Activated CD4-positive, alpha-beta T cell treated with anti-CD3 and anti-CD28 coated beads for 36 hours (primary cell): ENCODE results near the gene MYLIP. TPM values are rescaled to one million over a fixed set of nuclear protein-coding genes. Genes with fewer than 3 reads are reported as not detected.

Experiments
- ATAC-seq: fragments of 200-7000 bp; cut with Tn5 transposase; one replicate; pipeline ENCODE4 v1.10.0; 2021; ENCODE audit warnings: mild to moderate bottlenecking, moderate library complexity
- CTCF ChIA-PET: fragments of 350-600 bp; sonication (Branson Sonifier 250); formaldehyde crosslinking; loops from one replicate; lab custom pipeline; 2021; ENCODE audit warnings: antibody characterized with exemption; lab: Charles Lee
- POLR2A ChIA-PET: fragments of 350-600 bp; sonication (Branson Sonifier 250); formaldehyde crosslinking; loops from one replicate; lab custom pipeline; 2021; ENCODE audit warnings: antibody characterized with exemption, inconsistent platforms; lab: Charles Lee
- DNase-seq: peaks from one replicate; pipeline ENCODE4 v3.0.0-alpha.2; 2020
- H3K27ac Mint-ChIP-seq: one replicate; pipeline ENCODE4 v1.8.0; 2021; ENCODE audit warnings: mixed read lengths
- H3K27me3 Mint-ChIP-seq: one replicate; pipeline ENCODE4 v1.8.0; 2021; ENCODE audit warnings: mixed read lengths
- H3K36me3 Mint-ChIP-seq: one replicate; pipeline ENCODE4 v1.8.0; 2021; ENCODE audit warnings: low read depth, mixed read lengths
- H3K4me1 Mint-ChIP-seq: one replicate; pipeline ENCODE4 v1.8.0; 2021; ENCODE audit warnings: mixed read lengths
- H3K4me3 Mint-ChIP-seq: one replicate; pipeline ENCODE4 v1.8.0; 2021; ENCODE audit warnings: mild to moderate bottlenecking, moderate library complexity, mixed read lengths
- H3K9me3 Mint-ChIP-seq: one replicate; pipeline ENCODE4 v1.8.0; 2021; ENCODE audit warnings: low read depth, mixed read lengths
- intact Hi-C, 2 experiments: fragments of 100-400 bp; cut with DNase I in 1 of 2; cut with micrococcal nuclease in 1 of 2; formaldehyde crosslinking; loops; one replicate each; pipeline versions ENCODE4 v1.14.2 to v1.15.1; 2022 to 2024; cut with DNase I, micrococcal nuclease
- total RNA-seq, 2 experiments: library from RNA; stranded (reverse); gene quantifications; one replicate each; pipeline ENCODE4 v1.2.3, GENCODE V29; 2021

MYLIP gene
- total RNA-seq, 2 experiments from 2014 or later, result 9.2 to 10.6 TPM

DNA sequence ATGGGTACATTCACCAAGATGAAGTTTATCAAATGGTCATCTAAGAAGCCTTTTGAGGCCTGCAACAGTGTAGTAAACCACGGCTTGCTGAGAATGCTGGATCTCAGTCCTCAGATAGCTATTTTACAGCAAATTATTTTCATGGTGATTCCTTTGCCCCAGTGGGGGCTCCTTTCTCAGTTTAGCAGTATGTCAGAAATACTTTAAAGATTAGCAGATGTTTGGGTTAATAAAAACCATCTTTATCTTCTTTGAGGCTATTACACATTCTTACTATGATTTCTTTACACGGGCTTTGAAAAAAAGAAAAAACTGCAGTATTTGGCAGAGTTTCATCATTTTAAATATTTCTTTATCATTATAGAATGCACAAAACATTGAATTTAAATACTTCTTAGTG, 10.7 kb downstream of the MYLIP start:
- Mint-ChIP-seq H3K27me3 (no peaks in the 10 kb centered on the region), H3K36me3 (peaks cover 61% of the 10 kb centered on the region), H3K27ac (no peak overlapping the region), H3K9me3 (no peaks in the 10 kb centered on the region), H3K4me1 (peaks cover 63% of the 10 kb centered on the region), H3K4me3 (no peak overlapping the region)
- CTCF ChIA-PET, result interaction anchor here (0.7 kb wide), 1 partner anchor 448 kb away, joined by 3 read pairs; no protein-coding TSS in a partner anchor
- no peak for ATAC-seq
- intact Hi-C loops, result loop anchor here in 1 of 2 experiments (5.0 to 10.0 kb wide), 3 partner anchors 183 to 555 kb away; no protein-coding TSS in a partner anchor
- POLR2A ChIA-PET, result interaction anchor here (0.6 to 2.2 kb wide), 3 partner anchors 10 to 1245 kb away, joined by 3 to 9 read pairs (median 6); partner anchors contain the start of gene MYLIP
- DNase-seq, result no peak

GRCh38 chr6:16140607-16141006, 11.7 kb downstream of the MYLIP start:
- intact Hi-C loops, result no loop called here
- Mint-ChIP-seq H3K4me3 (no peak overlapping the region), H3K27ac (peak overlapping the region; percentile 58), H3K4me1 (peaks cover 55% of the 10 kb centered on the region), H3K27me3 (no peaks in the 10 kb centered on the region), H3K9me3 (no peaks in the 10 kb centered on the region), H3K36me3 (peaks cover 67% of the 10 kb centered on the region)
- DNase-seq, result no peak
- ATAC-seq, result no peak
- ChIA-PET CTCF (interaction anchor here (0.7 kb wide), 1 partner anchor 12 kb away, joined by 3 read pairs; the partner anchor contains the start of gene MYLIP), POLR2A (no interaction called here)

- no peak overlapping the region for H3K4me3 Mint-ChIP-seq
- no peak for ATAC-seq
- peaks cover 47% of the 10 kb centered on the region for H3K4me1 Mint-ChIP-seq
- no peaks in the 10 kb centered on the region for H3K27me3 Mint-ChIP-seq
- CTCF ChIA-PET, result interaction anchor here (0.8 kb wide), 1 partner anchor 64 kb away, joined by 4 read pairs; no protein-coding TSS in a partner anchor
- POLR2A ChIA-PET, result interaction anchor here (0.6 kb wide), 1 partner anchor 347 kb away, joined by 3 read pairs; no protein-coding TSS in a partner anchor
- DNase-seq, result no peak
- intact Hi-C loops, result no loop called here
- H3K9me3 Mint-ChIP-seq, result no peaks in the 10 kb centered on the region
- H3K36me3 Mint-ChIP-seq, result peaks cover 69% of the 10 kb centered on the region
- H3K27ac Mint-ChIP-seq, result no peak overlapping the region
Observed at GRCh38 chr6:16141514-16141913, 12.6 kb downstream of the MYLIP start.

GRCh38 chr6:16145038-16145437, 16.2 kb downstream of the MYLIP start:
- Mint-ChIP-seq H3K27me3 (no peaks in the 10 kb centered on the region), H3K36me3 (peaks cover 77% of the 10 kb centered on the region), H3K27ac (no peak overlapping the region), H3K9me3 (no peaks in the 10 kb centered on the region), H3K4me1 (peaks cover 17% of the 10 kb centered on the region), H3K4me3 (no peak overlapping the region)
- intact Hi-C loops, result no loop called here
- ChIA-PET POLR2A (no interaction called here), CTCF (no interaction called here)
- ATAC-seq (no peak), DNase-seq (no peak)

DNA sequence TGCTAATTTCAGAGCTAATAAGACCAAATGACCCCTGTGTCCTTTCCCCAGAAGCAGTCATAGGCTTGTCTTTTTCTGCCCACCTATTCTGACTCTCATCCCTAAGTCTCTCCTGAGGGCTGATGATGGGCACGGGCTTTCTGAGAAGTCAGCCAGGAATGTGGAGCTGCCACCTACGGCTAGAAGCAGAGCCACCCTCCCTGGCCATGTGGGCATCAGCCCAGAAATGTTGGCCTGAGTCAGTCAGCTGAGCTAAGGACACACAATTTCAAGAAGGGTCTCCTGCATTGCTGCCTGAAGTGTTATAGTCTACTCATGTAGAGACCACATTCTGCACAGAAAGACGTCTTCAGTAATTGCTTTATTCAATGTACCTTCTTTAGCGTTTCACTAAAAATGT, 17.1 kb downstream of the MYLIP start:
- ChIA-PET POLR2A (no interaction called here), CTCF (interaction anchor here (0.5 to 1.0 kb wide), 2 partner anchors 11 to 194 kb away, joined by 3 read pairs; no protein-coding TSS in a partner anchor)
- H3K36me3 Mint-ChIP-seq, result peaks cover 76% of the 10 kb centered on the region
- peaks cover 7% of the 10 kb centered on the region for H3K4me1 Mint-ChIP-seq
- no peak for DNase-seq
- H3K27me3 Mint-ChIP-seq, result no peaks in the 10 kb centered on the region
- peak overlapping the region; percentile 11 for H3K27ac Mint-ChIP-seq
- H3K4me3 Mint-ChIP-seq, result no peak overlapping the region
- no peak for ATAC-seq
- intact Hi-C loops, result no loop called here
- H3K9me3 Mint-ChIP-seq, result no peaks in the 10 kb centered on the region

DNA sequence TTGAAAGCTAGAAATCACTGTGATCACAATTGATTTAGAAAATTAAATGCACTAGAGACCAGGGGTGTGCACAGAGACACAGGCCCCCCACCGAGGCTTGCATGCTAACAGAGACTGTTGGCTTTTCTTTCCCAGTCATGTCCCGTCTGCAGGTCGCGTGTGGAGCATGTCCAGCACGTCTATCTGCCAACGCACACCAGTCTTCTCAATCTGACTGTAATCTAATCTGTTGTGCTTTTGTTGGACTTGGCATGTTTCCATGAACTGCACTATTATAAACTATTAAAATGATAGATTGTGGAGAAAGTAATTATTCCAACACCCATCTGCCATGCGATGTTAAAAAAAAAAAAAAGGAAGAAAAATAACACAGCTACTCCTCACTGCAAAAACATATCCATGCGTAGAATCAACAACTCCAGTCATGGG, 17.7 kb downstream of the MYLIP start:
- H3K27me3 Mint-ChIP-seq, result no peaks in the 10 kb centered on the region
- no peak overlapping the region for H3K27ac Mint-ChIP-seq
- H3K9me3 Mint-ChIP-seq, result no peaks in the 10 kb centered on the region
- CTCF ChIA-PET, result interaction anchor here (0.5 to 1.0 kb wide), 3 partner anchors 8 to 195 kb away, joined by 3 read pairs; no protein-coding TSS in a partner anchor
- no peak overlapping the region for H3K4me3 Mint-ChIP-seq
- ATAC-seq (no peak), DNase-seq (no peak)
- intact Hi-C loops, result no loop called here
- H3K36me3 Mint-ChIP-seq, result peaks cover 77% of the 10 kb centered on the region
- peaks cover 5% of the 10 kb centered on the region for H3K4me1 Mint-ChIP-seq
- POLR2A ChIA-PET, result interaction anchor here (0.6 to 0.7 kb wide), 2 partner anchors 18 to 452 kb away, joined by 4 read pairs; partner anchors contain the start of gene MYLIP

DNA sequence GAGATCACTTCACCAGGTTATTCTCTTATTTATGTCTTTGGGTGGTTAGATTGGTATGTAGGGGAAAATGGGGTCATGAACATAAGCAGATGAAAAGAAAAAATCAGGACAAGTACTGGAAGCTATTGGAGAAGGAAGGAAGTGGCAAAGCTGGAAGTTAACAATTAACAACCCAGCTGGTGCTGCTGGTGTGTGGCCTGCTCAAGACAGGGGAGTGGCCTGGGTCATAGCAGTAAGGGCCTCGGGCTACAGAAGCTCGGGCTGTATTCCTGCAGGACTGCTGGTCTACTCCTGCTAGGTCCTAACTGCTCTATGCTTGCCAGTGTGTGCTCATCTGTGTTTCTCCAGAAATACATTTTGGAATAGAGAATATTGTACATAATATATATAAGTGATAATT, 19.6 kb downstream of the MYLIP start:
- intact Hi-C loops, result no loop called here
- POLR2A ChIA-PET, result no interaction called here
- Mint-ChIP-seq H3K4me3 (no peak overlapping the region), H3K4me1 (no peaks in the 10 kb centered on the region), H3K36me3 (peaks cover 79% of the 10 kb centered on the region), H3K27ac (no peak overlapping the region), H3K9me3 (no peaks in the 10 kb centered on the region), H3K27me3 (no peaks in the 10 kb centered on the region)
- no peak for ATAC-seq
- no peak for DNase-seq
- CTCF ChIA-PET, result no interaction called here

DNA sequence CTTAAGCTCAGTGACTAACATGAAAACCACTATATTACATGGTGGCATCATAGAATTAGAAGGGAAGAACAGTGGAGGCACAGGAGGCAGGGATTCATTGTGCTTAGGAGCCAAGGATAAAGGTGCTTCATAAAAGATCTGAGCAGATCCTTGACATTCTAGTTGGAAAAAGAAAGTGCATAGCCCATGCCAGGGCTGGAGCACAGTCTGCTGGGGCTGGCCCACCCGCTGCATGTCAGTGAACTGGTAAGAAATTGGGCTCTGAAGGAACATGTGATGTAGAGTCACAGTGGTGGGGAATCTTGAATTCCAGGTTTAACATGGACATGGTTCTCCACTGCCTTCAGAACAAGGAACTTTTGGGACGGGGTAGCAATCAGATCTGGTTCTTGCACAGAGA, 20.4 kb downstream of the MYLIP start:
- ChIA-PET POLR2A (no interaction called here), CTCF (no interaction called here)
- no peak for ATAC-seq
- peaks cover 77% of the 10 kb centered on the region for H3K36me3 Mint-ChIP-seq
- H3K27me3 Mint-ChIP-seq, result no peaks in the 10 kb centered on the region
- H3K4me1 Mint-ChIP-seq, result no peaks in the 10 kb centered on the region
- no peaks in the 10 kb centered on the region for H3K9me3 Mint-ChIP-seq
- intact Hi-C loops, result no loop called here
- no peak overlapping the region for H3K27ac Mint-ChIP-seq
- H3K4me3 Mint-ChIP-seq, result no peak overlapping the region
- no peak for DNase-seq

- Mint-ChIP-seq H3K36me3 (peaks cover 78% of the 10 kb centered on the region), H3K9me3 (no peaks in the 10 kb centered on the region), H3K4me3 (no peak overlapping the region), H3K27ac (no peak overlapping the region), H3K27me3 (no peaks in the 10 kb centered on the region), H3K4me1 (no peaks in the 10 kb centered on the region)
- intact Hi-C loops, result no loop called here
- DNase-seq (no peak), ATAC-seq (no peak)
- CTCF ChIA-PET, result no interaction called here
- POLR2A ChIA-PET, result interaction anchor here (1.2 kb wide), 1 partner anchor 540 kb away, joined by 3 read pairs; no protein-coding TSS in a partner anchor
Observed at GRCh38 chr6:16150098-16150497, 21.2 kb downstream of the MYLIP start.

DNA sequence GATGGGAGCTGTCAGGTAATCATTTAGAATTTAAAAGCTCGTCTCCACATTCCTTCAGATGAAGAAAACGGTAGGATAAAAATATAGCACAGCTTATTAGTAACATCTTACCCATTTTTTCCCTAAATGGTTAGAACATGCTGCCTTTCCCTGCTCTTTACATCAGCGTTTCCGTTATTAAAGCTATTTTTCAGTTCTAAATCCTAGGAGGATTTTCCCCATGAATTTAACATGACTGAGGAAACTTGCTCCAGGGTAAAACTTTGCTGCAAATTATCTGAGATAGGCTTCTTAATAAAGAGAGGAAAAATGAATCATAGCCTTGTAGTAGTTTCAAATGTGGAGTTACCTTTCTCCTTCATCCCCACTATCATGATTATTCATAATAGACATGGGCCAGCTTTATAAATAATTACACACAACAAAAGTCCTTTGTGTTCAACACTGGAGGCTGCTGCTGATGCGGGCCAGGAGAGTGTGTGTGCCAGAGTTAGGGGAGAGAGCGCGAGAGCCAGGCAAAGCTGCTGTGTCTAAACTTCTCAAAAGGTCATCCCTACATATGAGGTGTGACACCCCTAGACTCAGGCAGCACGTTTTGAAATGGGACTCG, 24.4 kb downstream of the MYLIP start:
- H3K9me3 Mint-ChIP-seq, result peaks cover 11% of the 10 kb centered on the region
- H3K27ac Mint-ChIP-seq, result no peak overlapping the region
- no peaks in the 10 kb centered on the region for H3K4me1 Mint-ChIP-seq
- peaks cover 77% of the 10 kb centered on the region for H3K36me3 Mint-ChIP-seq
- intact Hi-C loops, result no loop called here
- DNase-seq, result no peak
- ChIA-PET POLR2A (no interaction called here), CTCF (interaction anchor here (0.7 to 1.6 kb wide), 3 partner anchors 16 to 58 kb away, joined by 3 to 4 read pairs (median 3); no protein-coding TSS in a partner anchor)
- no peak for ATAC-seq
- no peaks in the 10 kb centered on the region for H3K27me3 Mint-ChIP-seq
- H3K4me3 Mint-ChIP-seq, result no peak overlapping the region

GRCh38 chr6:16154904-16155303, 26.0 kb downstream of the MYLIP start:
- DNase-seq (no peak), ATAC-seq (no peak)
- H3K4me1 Mint-ChIP-seq, result no peaks in the 10 kb centered on the region
- H3K36me3 Mint-ChIP-seq, result peaks cover 65% of the 10 kb centered on the region
- H3K9me3 Mint-ChIP-seq, result peaks cover 14% of the 10 kb centered on the region
- no peak overlapping the region for H3K27ac Mint-ChIP-seq
- ChIA-PET POLR2A (no interaction called here), CTCF (interaction anchor here (1.2 to 1.4 kb wide), 2 partner anchors 11 to 12 kb away, joined by 3 read pairs; no protein-coding TSS in a partner anchor)
- H3K27me3 Mint-ChIP-seq, result no peaks in the 10 kb centered on the region
- H3K4me3 Mint-ChIP-seq, result no peak overlapping the region
- intact Hi-C loops, result no loop called here

DNA sequence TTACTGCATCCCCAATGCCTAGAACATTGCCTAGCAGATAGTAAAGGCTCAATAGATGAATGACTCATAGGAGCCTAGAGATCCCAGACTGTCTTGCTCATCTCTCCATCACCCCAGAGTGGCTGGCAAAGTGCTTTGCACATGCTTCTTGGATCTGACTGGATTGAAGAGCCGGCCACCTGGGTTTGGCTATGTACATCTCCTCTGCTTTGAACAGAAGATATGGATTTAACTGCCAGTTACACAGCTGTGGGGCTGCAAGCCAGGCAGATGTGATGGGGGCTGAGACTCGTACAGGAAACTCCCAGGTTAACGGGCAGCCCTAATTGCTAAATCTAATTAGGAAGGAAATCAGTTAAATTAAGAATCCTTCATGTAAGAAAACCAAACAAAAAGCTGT, 28.6 kb downstream of the MYLIP start:
- no peaks in the 10 kb centered on the region for H3K27me3 Mint-ChIP-seq
- ChIA-PET CTCF (interaction anchor here (1.2 kb wide), 1 partner anchor 11 kb away, joined by 3 read pairs; no protein-coding TSS in a partner anchor), POLR2A (no interaction called here)
- peaks cover 13% of the 10 kb centered on the region for H3K4me1 Mint-ChIP-seq
- peaks cover 15% of the 10 kb centered on the region for H3K9me3 Mint-ChIP-seq
- H3K27ac Mint-ChIP-seq, result no peak overlapping the region
- peaks cover 43% of the 10 kb centered on the region for H3K36me3 Mint-ChIP-seq
- no peak for DNase-seq
- no peak overlapping the region for H3K4me3 Mint-ChIP-seq
- intact Hi-C loops, result no loop called here
- ATAC-seq, result no peak
